H1 (cell line): Measurements from ENCODE around the gene SLC5A11. TPM values are rescaled to one million over a fixed set of nuclear protein-coding genes. Genes with fewer than 3 reads are reported as not detected.
"Not testable (repeated sequence)": the region's sequence is repeated elsewhere in the genome, so short reads cannot be mapped to it uniquely, and the experiment has no call there.

ENCODE experiments used
- CTCF ChIA-PET: fragments of 300-600 bp; sonication (Branson Sonifier 250); formaldehyde crosslinking; loops from one replicate; lab custom pipeline; 2021; ENCODE audit not compliant: partially characterized antibody; lab: Charles Lee
- POLR2A ChIA-PET: fragments of 300-600 bp; sonication (Branson Sonifier 250); formaldehyde crosslinking; loops from one replicate; lab custom pipeline; 2021; ENCODE audit warnings: inconsistent platforms; ENCODE audit not compliant: partially characterized antibody; lab: Charles Lee
- DNase-seq, 2 experiments: peaks; one replicate each; pipeline versions ENCODE4 v3.0.0 to v3.0.0-alpha.2; 2010 to 2022; ENCODE audit warnings: low spot score in 2 of 2, low read depth in 1 of 2, mixed read lengths in 1 of 2
- FAIRE-seq: peaks from 2 replicates; lab custom pipeline; 2011; peaks lifted over from hg19 to GRCh38; lab: Jason Lieb, UNC
- H2AFZ ChIP-seq: 2 replicates; pipeline ENCODE4 v1.8.1; 2012; ENCODE audit warnings: low read length, inconsistent platforms
- H2AK5ac ChIP-seq: 2 replicates; pipeline ENCODE4 v1.6.1; 2013; ENCODE audit warnings: low read depth, low read length
- H2BK120ac ChIP-seq: replicated peaks from 2 replicates; pipeline ENCODE3; 2013; ENCODE audit warnings: low read depth, low read length, inconsistent platforms
- H2BK12ac ChIP-seq: 2 replicates; pipeline ENCODE4 v1.6.1; 2013; ENCODE audit warnings: low read depth, low read length
- H2BK15ac ChIP-seq: 2 replicates; pipeline ENCODE4 v1.6.1; 2013; ENCODE audit warnings: low read length
- H2BK20ac ChIP-seq: 2 replicates; pipeline ENCODE4 v1.6.1; 2013; ENCODE audit warnings: low read length
- H2BK5ac ChIP-seq: 2 replicates; pipeline ENCODE4 v1.6.1; 2013; ENCODE audit warnings: low read depth, low read length
- H3K14ac ChIP-seq: 2 replicates; pipeline ENCODE4 v1.6.1; 2013; ENCODE audit warnings: inconsistent platforms; ENCODE audit not compliant: insufficient read length
- H3K18ac ChIP-seq: 2 replicates; pipeline ENCODE4 v1.6.1; 2013; ENCODE audit warnings: low read length; ENCODE audit errors: extremely low read depth
- H3K23ac ChIP-seq: 2 replicates; pipeline ENCODE4 v1.6.1; 2013; ENCODE audit warnings: inconsistent platforms; ENCODE audit not compliant: insufficient read length
- H3K23me2 ChIP-seq: 2 replicates; pipeline ENCODE4 v1.6.1; 2013; ENCODE audit warnings: low read depth, low read length
- H3K27ac ChIP-seq: 2 replicates; pipeline ENCODE4 v1.6.1; 2011; ENCODE audit warnings: low read depth, low read length, inconsistent platforms
- H3K27me3 ChIP-seq, 4 experiments: replicated peaks in 1 of 4; 1 replicate in 1 of 4; 2 replicates in 3 of 4; pipeline versions ENCODE4 v1.6.1 to v1.8.1; 2011 to 2013; ENCODE audit warnings: low read length in 3 of 4, mild to moderate bottlenecking in 3 of 4, inconsistent platforms in 2 of 4, mixed read lengths in 2 of 4, moderate library complexity in 1 of 4; ENCODE audit not compliant: control insufficient read depth in 3 of 4, insufficient read depth in 3 of 4; ENCODE audit errors: extremely low read depth in 1 of 4
- H3K36me3 ChIP-seq, 4 experiments: 2 replicates each; pipeline versions ENCODE4 v1.6.1 to v1.8.1; 2011 to 2013; ENCODE audit warnings: mild to moderate bottlenecking in 4 of 4, low read length in 3 of 4, moderate library complexity in 2 of 4, control low read depth in 1 of 4, inconsistent platforms in 1 of 4; ENCODE audit not compliant: insufficient read depth in 4 of 4, control insufficient read depth in 2 of 4
- H3K4ac ChIP-seq: replicated peaks from 2 replicates; pipeline ENCODE3; 2013; ENCODE audit warnings: low read length, low read depth, mixed read lengths, inconsistent platforms; ENCODE audit not compliant: insufficient read length
- H3K4me1 ChIP-seq, 4 experiments: replicated peaks in 1 of 4; 1 replicate in 1 of 4; 2 replicates in 3 of 4; pipeline versions ENCODE4 v1.6.1 to v1.8.1; 2011 to 2013; ENCODE audit warnings: low read length in 3 of 4, inconsistent platforms in 2 of 4, mixed read lengths in 1 of 4; ENCODE audit not compliant: insufficient read depth in 4 of 4, control insufficient read depth in 3 of 4
- H3K4me2 ChIP-seq, 2 experiments: 2 replicates each; pipeline versions ENCODE4 v1.6.1 to v1.8.1; 2011 to 2013; ENCODE audit warnings: low read depth in 2 of 2, low read length in 2 of 2, control low read depth in 1 of 2, inconsistent platforms in 1 of 2, mild to moderate bottlenecking in 1 of 2; ENCODE audit not compliant: insufficient read depth in 1 of 2
- H3K4me3 ChIP-seq, 4 experiments: fragments of 200-600, 300-600 bp in 1 of 4; sonication (generic), shearing (Covaris generic), sonication (Bioruptor Twin) in 1 of 4; 2 replicates each; pipeline versions ENCODE4 v1.5.1 to v1.8.1; 2011 to 2016; ENCODE audit warnings: low read length in 4 of 4, low read depth in 3 of 4, control low read depth in 2 of 4, inconsistent platforms in 2 of 4, mild to moderate bottlenecking in 2 of 4, mixed read lengths in 1 of 4, moderate library complexity in 1 of 4; ENCODE audit not compliant: insufficient read depth in 2 of 4; ENCODE audit errors: extremely low read depth in 1 of 4
- H3K56ac ChIP-seq: replicated peaks from 2 replicates; pipeline ENCODE3; 2013; ENCODE audit warnings: low read depth, mild to moderate bottlenecking, mixed read lengths, low read length, inconsistent platforms; ENCODE audit not compliant: insufficient read length
- H3K79me1 ChIP-seq: 2 replicates; pipeline ENCODE4 v1.6.1; 2013; ENCODE audit warnings: low read depth, low read length, control low read depth
- H3K79me2 ChIP-seq, 2 experiments: 2 replicates each; pipeline versions ENCODE4 v1.6.1 to v1.8.1; 2012 to 2013; ENCODE audit warnings: low read length in 2 of 2, mild to moderate bottlenecking in 2 of 2, inconsistent platforms in 1 of 2; ENCODE audit not compliant: insufficient read depth in 2 of 2, control insufficient read depth in 1 of 2
- H3K9ac ChIP-seq, 4 experiments: replicated peaks in 1 of 4; 1 replicate in 1 of 4; 2 replicates in 3 of 4; pipeline versions ENCODE4 v1.6.1 to v1.8.1; 2011 to 2013; ENCODE audit warnings: low read depth in 3 of 4, low read length in 3 of 4, control low read depth in 2 of 4, mild to moderate bottlenecking in 2 of 4, moderate library complexity in 2 of 4, inconsistent platforms in 1 of 4; ENCODE audit errors: extremely low read depth in 1 of 4
- H3K9me3 ChIP-seq, 2 experiments: 2 replicates each; pipeline versions ENCODE4 v1.6.1 to v1.8.1; 2012 to 2013; ENCODE audit warnings: mild to moderate bottlenecking in 2 of 2, moderate library complexity in 2 of 2, control low read depth in 1 of 2, inconsistent platforms in 1 of 2, low read depth in 1 of 2, low read length in 1 of 2, mixed read lengths in 1 of 2; ENCODE audit not compliant: insufficient read depth in 2 of 2
- H4K20me1 ChIP-seq, 2 experiments: replicated peaks in 1 of 2; 2 replicates each; pipeline versions ENCODE3 to v1.8.1; 2011 to 2013; ENCODE audit warnings: inconsistent platforms in 2 of 2, low read length in 2 of 2, mild to moderate bottlenecking in 1 of 2; ENCODE audit not compliant: insufficient read depth in 2 of 2, control insufficient read depth in 1 of 2
- H4K5ac ChIP-seq: 2 replicates; pipeline ENCODE4 v1.6.1; 2013; ENCODE audit warnings: low read length, low read depth, mixed read lengths, inconsistent platforms; ENCODE audit not compliant: insufficient read length
- H4K8ac ChIP-seq: 2 replicates; pipeline ENCODE4 v1.8.0; 2013; ENCODE audit warnings: mild to moderate bottlenecking, moderate library complexity, low read length, inconsistent platforms; ENCODE audit not compliant: insufficient read depth; ENCODE audit errors: extremely low read depth
- H4K91ac ChIP-seq: replicated peaks from 2 replicates; pipeline ENCODE3; 2013; ENCODE audit warnings: low read length, mixed read lengths, inconsistent platforms; ENCODE audit not compliant: insufficient read length
- TCF12 ChIP-seq: IDR thresholded peaks from 2 replicates; pipeline ENCODE4 v1.6.1; 2011; ENCODE audit warnings: low read depth, mild to moderate bottlenecking, low read length
- WGBS, 2 experiments: shearing (Covaris generic) in 1 of 2; methylation state at CpG; one replicate each; pipeline versions ENCODE4 v1.1.6 to v1.1.7; 2013 to 2015; ENCODE audit warnings: low lambda C conversion rate in 2 of 2, mixed read lengths in 2 of 2, inconsistent platforms in 1 of 2, low coverage in 1 of 2, missing lambda C conversion rate in 1 of 2; ENCODE audit not compliant: insufficient replicate concordance in 2 of 2, insufficient coverage in 1 of 2, insufficient read length in 1 of 2; ENCODE audit errors: extremely low coverage in 1 of 2, missing lambda C conversion rate in 1 of 2; 5-methylcytosine and 5-hydroxymethylcytosine counted together
- polyA plus RNA-seq, 7 experiments: library from polyadenylated mRNA; depleted of rRNA in 3 of 7; stranded (reverse) in 5 of 7; unstranded in 2 of 7; fragments of >200 nt in 5 of 7; fragments of 200-250 nt in 2 of 7; gene quantifications; 1 replicate in 5 of 7; 2 replicates in 1 of 7; 4 replicates in 1 of 7; pipeline versions ENCODE4 v1.2.1 to v1.2.3, GENCODE V29; 2011 to 2013; ENCODE audit warnings: missing spikeins in 2 of 7, mixed read lengths in 2 of 7
- total RNA-seq: library from RNA; stranded (reverse); fragmentation: NEBNext Ultra II Directional; extraction: Animal tissue kit (Norgen Biotek cat#: 25700); gene quantifications from 2 replicates; pipeline ENCODE4 v1.2.1, GENCODE V29; 2021

SLC5A11 gene
- total and polyA plus RNA-seq, 2 of the 8 experiments (the other 6 are each of a cell fraction or from before 2014, with no cell fraction given), result 0.26 to 0.59 TPM

DNA sequence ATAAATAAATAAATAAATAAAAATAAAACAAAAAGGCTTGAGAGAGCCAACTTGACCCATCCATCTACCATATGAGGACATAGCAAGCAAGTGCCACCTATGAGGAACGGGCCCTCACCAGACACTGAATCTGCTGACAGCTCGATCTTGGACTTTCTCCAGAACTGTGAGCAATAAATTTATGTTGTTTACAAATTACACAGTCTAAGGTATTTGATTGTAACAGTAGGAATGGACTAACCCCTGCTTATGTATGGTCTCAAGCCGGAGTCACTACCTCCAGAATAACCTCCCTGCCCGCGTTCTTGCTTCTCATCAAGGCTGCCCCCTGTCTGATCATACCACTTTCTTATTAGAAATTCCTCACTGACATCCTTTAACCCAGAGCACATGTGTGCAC, 9.9 kb downstream of the SLC5A11 start:
- Histone ChIP-seq H3K23ac (no peak overlapping the region), H2BK120ac (no peak overlapping the region), H3K27me3 (no peaks in the 10 kb centered on the region), H4K5ac (no peak overlapping the region), H2BK5ac (no peak overlapping the region), H3K4me1 (peaks cover 0 to 3% (median 0%) of the 10 kb centered on the region in 4 experiments; a peak in 1 of 7 replicates), H2AFZ (no peak overlapping the region), H4K20me1 (no peaks in the 10 kb centered on the region), H3K4ac (no peak overlapping the region), H3K56ac (no peak overlapping the region), H3K9me3 (no peaks in the 10 kb centered on the region), H3K18ac (no peak overlapping the region), H3K36me3 (no peaks in the 10 kb centered on the region), H2BK12ac (no peak overlapping the region), H3K79me1 (no peaks in the 10 kb centered on the region), H3K9ac (no peak overlapping the region), H2BK15ac (no peak overlapping the region), H3K4me3 (no peak overlapping the region), H3K14ac (no peak overlapping the region), H3K23me2 (no peaks in the 10 kb centered on the region), H3K79me2 (no peaks in the 10 kb centered on the region), H4K8ac (no peak overlapping the region), H2AK5ac (no peak overlapping the region), H2BK20ac (no peak overlapping the region), H3K27ac (no peak overlapping the region), H4K91ac (no peak overlapping the region), H3K4me2 (no peak overlapping the region)
- FAIRE-seq (no peak), DNase-seq (no peak)
- no peak for TF ChIP-seq TCF12
- ChIA-PET CTCF (no interaction called here), POLR2A (no interaction called here)
- 92% methylated on average over 5 of the region's 5 CpGs; no CpG with 5 or more reads in 1 of the 2 experiments for WGBS, 2 experiments

DNA sequence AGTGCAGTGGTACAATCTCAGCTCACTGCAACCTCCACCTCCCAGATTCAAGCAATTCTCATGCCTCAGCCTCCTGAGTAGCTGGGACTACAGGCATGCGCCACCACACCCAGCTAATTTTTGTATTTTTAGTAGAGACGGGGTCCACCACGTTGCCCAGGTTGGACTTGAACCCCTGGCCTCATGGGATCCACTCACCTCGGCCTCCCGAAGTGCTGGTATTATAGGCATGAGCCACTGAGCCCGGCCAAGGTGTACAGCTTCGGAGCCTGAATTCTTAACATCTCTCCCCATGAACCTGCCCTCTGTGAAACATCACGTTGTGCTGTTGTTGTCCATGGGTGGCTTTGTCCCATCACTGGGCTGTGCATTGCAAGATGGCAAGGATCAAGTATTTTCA, 11.1 kb downstream of the SLC5A11 start:
- H3K23ac ChIP-seq, H3K4me2 ChIP-seq, H3K79me2 ChIP-seq, H3K56ac ChIP-seq, H3K27me3 ChIP-seq, H2BK120ac ChIP-seq, H2AFZ ChIP-seq, DNase-seq, H3K79me1 ChIP-seq, H3K27ac ChIP-seq, H2BK5ac ChIP-seq, H4K8ac ChIP-seq, CTCF ChIA-PET, FAIRE-seq, H2BK15ac ChIP-seq, H3K9ac ChIP-seq, H2AK5ac ChIP-seq, H3K18ac ChIP-seq, H2BK12ac ChIP-seq, H2BK20ac ChIP-seq, H3K23me2 ChIP-seq, H4K91ac ChIP-seq, H3K4me3 ChIP-seq, H4K5ac ChIP-seq, H3K9me3 ChIP-seq, H3K4me1 ChIP-seq, H3K14ac ChIP-seq, H4K20me1 ChIP-seq, H3K36me3 ChIP-seq, H3K4ac ChIP-seq: not testable (repeated sequence)
- POLR2A ChIA-PET, result interaction anchor here (0.7 kb wide), 1 partner anchor 386 kb away, joined by 3 read pairs; no protein-coding TSS in a partner anchor
- 80% methylated on average over 8 of the region's 8 CpGs; no CpG with 5 or more reads in 1 of the 2 experiments for WGBS, 2 experiments
